GM19238 (cell line): ENCODE data around the gene SOX6.
"Not testable (repeated sequence)": the region's sequence is repeated elsewhere in the genome, so short reads cannot be mapped to it uniquely, and the experiment has no call there.

Experiments
- DNase-seq: peaks from one replicate; pipeline ENCODE4 v3.0.0; 2011; ENCODE audit warnings: low spot score; ENCODE audit not compliant: insufficient read length

Gene SOX6

DNA sequence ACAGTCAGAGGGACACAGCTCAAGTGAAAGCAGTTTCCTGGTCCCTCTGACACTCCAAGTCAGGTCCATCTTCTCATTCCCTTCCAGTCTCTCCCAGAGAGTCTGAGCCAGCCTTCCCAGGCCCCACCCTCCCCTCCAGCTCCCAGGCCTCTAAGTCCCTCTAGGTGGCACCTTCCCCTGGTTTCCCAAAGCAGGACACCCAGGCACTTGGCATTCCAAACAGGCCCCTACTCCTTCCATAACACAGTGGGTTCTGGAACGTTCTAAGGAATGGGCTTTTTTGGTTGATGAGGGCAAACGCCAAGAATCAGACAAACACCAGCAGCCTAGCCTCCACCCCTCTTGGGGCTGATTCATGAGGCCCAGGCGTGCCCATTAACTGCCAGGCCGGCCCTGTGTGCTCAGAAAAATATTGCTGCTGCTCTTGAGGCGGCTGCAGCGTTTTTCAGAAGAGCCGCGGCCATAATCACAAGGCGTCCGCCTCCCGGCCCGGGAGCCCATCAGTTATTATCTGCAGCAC is 418.7 kb downstream of the SOX6 start:
- no peak for DNase-seq

DNA sequence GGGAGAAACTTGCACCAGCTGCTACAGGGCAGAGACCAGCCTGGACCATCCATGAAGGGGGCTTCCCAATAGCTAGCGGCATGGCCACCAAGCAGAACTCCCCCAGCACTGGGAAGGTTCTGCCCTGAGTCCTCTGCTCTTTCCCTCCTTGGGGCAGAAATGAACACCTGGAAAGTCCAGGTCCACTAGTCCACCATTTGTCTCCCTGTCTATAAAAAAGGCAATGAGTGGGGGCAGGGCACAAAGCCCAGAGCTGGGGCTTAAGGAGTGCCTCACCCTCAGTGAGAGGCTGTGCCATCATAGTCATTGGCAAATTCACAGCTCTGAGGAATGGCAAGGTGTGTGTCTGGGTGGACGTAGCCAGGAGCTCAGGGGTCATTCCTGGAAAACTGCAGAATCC is 420.3 kb downstream of the SOX6 start:
- no peak for DNase-seq

DNA sequence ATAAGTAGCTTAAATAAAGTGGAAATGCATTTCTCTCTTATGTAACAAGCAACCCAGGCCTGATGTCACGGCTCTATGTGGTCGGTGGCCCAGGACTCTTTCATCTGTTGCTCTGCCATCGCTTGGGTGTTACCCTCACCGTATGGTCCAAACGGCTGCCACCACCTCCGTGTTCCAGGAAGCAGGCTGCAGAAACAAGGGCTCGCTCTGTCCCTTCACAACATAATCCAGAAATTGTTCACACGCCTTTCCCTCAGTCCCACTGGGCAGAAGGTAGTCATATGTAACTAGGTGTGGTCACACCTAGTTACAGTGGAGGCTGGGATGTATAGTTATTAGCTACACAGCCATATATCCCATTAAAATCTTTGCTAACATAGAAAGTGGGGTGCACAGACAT is 421.0 kb downstream of the SOX6 start:
- DNase-seq, result no peak

DNA sequence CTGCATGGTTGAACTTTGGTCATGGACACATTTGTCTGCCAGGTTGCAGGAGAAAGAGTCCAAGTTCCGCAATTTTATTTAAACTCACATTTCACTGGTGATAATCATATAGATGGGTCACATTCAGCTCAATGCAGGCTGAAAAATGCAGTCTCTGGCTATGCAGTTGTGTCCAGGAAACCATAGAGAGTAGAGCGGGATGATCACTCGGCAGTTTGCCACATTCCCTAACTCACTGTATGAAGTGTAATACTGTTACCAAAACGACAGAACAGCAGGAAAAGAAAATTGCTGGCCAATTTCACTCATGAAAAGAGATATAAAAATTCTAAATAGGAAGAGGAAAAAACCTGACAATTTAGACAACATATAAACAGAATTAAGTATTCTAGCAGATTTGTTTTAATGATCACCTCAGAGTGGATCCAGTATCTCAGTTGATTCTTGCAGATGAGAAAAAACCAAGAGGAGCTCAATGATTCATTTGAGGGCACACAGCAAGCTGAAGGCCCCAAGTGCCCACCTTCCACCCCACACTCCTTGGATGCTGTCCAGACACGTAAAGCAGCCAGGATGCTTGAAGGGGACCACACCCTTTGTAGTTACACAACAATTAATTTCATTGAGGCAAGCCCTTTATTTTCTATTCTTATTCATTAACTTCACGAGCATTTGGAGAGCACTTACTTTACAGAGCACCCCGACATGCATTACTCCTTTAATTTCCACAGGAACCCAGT is 422.3 kb downstream of the SOX6 start:
- no peak for DNase-seq

DNA sequence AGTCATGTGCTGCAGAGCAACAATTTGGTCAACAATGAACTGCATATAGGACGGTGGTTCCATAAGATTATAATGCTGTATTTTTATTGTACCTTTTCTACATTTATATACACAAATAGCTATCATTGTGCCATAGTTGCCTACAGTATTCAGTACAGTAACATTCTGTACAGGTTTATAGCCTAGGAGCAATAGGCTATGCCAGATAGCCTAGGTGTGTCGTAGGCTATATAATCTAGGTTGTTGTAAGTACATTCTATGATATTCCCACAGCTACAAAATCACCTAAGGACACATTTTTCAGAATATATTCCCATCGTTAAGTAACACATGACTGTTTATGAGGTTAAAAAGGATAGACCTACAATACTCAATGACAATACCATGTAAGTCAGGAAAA is 423.9 kb downstream of the SOX6 start:
- DNase-seq, result no peak

DNA sequence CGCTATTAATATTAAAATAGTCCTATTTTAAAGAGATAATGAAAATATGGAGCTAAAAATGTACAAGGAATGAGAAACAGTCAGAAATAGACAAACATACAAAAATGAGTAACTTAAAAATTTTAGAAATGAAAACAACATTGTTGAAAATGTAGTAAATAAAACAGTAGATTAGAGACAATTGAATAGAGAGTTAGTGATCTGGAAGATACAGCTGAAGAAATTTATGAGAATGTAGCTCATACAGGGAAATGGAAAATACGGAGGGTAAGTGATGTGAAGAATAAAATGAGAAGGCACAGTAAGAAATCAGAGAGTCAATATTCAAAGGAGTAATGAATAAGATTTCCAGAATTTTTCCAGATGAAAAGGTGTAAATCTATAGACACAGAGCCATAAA is 424.8 kb downstream of the SOX6 start:
- DNase-seq, result no peak

DNA sequence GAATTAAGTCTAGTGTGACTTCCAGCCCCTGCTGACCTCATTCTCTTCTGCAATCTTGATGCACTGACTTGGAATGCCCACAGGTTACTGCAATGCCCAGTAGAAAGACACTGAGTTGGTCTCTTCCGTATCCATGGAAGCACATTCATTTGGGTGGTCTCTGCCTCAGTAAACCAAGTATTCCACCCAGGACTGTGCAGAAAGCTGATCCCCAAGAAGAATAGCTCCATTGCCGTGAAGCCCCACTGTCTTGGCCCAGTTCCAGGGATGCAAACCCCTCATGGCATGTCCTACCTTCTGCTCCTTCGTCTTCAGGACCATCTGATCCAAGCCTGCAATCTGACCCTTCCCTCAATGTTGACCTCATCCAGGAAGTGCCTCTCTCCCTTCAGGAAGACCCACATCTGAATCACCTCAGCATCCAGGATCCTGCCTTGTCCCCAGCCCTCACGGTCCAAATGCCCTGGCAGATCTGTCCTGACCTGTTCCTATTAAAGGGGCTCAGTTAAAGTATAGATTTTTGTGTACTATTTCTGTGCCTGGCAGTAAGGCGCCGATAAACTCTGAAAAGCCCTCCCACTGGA is 425.8 kb downstream of the SOX6 start:
- DNase-seq, result no peak

DNA sequence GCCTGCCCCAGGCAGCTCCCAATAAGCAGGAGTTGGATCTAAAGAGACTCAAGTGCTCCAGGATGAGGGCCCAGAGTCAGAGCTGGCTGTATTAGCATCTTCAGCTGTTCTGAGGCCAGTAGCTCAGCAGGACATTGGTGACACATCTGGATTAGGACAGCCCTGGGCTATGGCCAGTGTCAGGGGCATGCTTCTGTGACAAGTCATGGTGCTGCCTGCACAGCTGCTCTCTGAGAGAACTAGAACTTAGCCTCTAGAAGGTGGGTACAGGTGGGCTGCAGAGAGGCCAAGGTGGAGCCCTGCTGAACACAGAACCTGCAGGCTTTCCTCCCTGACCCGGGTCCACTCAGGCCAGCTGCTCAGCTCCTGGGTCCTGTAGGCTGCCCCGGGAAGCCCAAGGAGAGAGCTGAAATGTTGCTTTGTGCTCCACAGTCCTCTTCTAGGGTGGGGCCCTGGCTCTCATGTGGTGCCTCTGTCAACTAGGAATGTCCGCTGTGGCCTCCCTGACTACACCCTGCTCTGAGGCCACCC is 426.9 kb downstream of the SOX6 start:
- no peak for DNase-seq

DNA sequence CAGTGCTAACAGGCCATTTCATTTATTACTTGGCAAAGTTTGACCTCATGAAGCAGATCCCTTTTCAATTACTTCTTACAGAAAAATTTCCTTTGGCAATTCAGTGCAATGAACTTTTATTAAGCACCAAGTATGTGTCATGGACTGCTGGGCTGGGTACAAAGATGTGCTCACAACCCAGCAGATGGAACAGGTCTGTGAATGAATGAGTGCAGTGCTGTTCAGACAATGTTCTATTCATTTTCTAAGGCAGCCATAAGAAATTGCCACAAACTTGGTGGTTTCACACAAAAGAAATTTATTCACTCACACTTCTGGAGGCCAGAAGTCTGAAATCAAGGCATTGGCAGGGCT is 428.5 kb downstream of the SOX6 start:
- DNase-seq, result no peak

DNA sequence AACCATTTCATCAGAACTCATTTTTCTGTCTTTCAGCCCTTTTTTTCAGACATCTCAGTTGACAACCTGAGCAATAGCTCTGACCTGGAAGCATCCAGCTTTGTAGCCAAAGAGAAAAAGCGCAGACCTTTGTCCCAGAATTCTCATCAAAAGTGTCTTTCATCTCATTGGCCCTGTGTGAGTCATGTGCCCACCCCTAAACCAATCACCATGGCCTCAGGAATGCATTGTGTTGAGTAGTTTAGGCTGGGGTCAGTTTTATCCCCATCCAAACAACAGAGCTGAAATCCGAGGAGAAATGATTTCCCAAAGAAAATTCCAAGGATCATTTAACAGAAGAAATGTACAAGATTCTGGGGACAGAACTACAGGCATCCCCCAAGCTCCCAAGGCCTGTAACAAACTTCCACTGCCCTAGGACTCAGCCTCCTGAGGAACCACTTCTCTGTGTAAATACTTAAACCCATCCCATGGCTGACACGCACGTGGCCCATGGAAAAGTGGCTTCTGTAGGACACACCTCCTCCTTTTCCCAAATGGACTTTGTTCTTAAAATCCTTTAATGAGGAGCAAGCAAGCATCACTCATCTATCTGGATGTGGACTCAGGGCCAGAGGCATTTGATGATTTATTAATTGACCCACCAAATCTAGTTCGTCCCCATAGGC is 429.0 kb downstream of the SOX6 start:
- no peak for DNase-seq

DNA sequence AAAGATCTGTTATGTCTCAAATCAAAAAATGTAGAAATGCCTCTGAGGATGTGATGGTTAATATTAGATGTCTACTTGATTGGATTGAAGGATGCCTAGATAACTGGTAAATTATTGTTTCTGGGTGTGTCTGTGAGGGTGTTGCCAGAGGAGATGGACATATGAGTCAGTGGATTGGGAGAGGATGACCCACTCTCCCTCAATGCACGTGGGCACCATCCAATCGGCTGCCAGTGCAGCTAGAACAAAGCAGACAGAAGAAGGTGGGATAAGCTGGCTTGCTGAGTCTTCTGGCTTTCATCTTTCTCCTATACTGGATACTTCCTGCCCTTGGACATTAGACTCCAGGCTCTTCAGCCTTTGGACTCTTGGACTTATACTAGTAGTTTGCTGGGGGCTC is 430.3 kb downstream of the SOX6 start:
- DNase-seq, result no peak

DNA sequence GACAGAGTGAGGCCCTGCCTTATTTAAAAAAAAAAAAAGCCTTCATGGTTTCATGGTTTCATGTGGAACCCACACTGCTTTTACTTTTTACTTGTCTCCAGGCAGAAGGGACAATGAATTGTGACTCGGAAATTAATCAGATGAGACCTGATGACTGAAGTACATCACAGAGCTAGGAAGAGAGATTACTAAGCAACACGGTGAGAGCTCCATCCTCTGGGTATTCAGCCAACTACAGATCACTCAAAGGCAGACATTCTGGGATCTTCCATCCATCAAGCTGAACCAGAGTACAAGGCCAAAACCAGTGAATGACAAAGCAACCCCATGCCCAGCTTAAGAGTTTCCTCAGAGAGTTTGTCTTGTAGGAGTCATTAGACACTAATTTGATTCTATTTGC is 433.2 kb downstream of the SOX6 start:
- DNase-seq, result no peak

DNA sequence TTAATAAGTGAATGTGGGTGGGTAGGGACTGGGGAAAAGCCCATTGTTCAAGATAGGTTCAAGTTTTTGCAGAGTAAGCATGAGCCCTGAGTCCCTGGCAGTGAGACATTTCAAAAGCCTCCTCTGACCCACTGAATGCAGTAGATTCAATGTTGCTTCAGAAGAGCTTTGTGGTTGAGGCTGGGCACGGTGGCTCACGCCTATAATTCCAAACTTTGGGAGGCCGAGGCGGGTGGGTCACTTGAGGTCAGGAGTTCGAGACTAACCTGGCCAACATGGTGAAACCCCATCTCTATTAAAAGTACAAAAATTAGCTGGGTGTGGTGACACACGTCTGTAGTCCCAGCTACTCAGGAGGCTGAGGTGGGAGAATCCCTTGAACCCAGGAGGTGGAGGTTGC is 433.6 kb downstream of the SOX6 start:
- DNase-seq, result not testable (repeated sequence)

DNA sequence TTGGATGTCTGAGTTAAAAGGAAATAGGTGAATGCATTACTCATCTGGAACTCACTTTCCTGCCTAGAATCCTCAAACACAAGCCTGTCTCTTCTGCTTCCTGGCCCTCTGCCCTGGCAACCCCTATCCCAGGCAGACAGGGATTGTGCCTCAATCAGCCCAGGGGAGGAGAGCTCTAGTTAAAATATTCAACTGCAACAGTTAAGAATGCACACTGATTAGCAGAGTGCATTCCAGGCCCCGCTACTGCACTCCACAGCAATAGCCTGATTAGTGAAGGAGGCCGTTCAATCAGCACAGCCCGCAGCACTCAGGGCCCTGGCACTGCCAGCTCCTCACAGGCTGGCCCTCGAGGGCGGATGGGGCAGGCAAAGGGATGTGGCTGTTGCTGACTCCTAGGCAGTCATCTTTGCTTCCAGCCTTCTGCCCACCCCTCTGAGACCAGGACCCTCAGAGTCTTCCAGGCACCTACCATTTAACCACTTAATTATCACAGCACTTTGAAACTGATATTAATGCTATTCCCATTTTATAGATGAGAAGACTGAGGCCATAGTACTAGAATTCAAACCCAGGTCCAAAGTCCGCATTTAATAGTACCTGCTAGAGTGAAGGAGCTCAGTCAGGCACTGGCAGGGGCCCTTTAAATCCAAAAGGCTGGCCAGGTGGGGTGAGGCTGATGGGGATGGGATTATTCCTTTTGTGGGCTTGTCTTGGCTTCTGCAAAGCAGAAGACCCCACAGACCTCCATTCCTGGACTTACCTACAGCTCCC is 435.3 kb downstream of the SOX6 start:
- DNase-seq, result no peak

DNA sequence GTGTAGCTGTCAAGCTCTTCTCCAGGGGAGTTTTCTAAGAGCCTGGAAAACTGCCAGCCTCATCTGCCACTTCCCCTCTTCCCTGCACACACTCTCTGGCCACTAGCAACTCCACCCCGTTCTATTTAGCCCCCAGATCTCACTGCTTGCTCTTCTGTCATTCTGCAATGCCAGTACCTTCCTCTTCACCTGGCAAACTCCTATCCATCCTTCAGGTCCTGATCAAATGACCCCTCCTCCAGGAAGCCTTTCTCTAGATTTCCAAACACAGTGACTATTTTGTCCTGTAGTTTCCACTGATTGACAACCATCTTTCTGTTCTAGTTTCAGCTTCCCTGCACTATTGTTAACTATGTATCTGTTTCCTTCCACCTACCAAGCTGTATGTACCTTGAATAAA is 437.7 kb downstream of the SOX6 start:
- no peak for DNase-seq

DNA sequence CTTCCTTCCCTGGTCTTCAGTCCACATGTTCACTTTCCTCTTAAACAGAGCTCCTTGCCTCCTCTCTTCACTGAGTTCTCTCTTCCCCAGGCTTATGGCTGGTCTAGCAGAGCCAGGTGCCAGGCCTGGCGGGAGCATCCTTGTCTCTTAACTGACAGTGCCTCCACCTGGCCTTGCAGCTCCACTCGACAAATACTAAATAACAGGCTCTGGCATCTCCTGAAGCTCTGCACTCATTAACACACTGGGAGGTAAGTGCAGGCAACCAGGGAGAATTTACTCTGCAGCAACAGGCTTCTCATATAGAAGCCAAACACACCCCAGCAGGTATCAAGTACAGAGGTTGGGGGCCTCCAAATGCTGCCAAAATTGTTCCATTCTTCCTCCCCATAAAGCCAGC is 438.1 kb downstream of the SOX6 start:
- no peak for DNase-seq
